HUES48 (cell line): ENCODE measurements around the gene ADARB2.
"Not testable (repeated sequence)": the region's sequence is repeated elsewhere in the genome, so short reads cannot be mapped to it uniquely, and the experiment has no call there.

Experiments
- H3K27ac ChIP-seq: one replicate; pipeline ENCODE4 v1.7.0; 2013; ENCODE audit warnings: low read depth, low read length, inconsistent platforms
- H3K27me3 ChIP-seq: 2 replicates; pipeline ENCODE4 v1.6.1; 2013; ENCODE audit warnings: mild to moderate bottlenecking, low read length; ENCODE audit not compliant: control insufficient read depth, insufficient read depth
- H3K36me3 ChIP-seq: 2 replicates; pipeline ENCODE4 v1.6.1; 2013; ENCODE audit warnings: low read length; ENCODE audit not compliant: control insufficient read depth, insufficient read depth
- H3K4me1 ChIP-seq: 2 replicates; pipeline ENCODE4 v1.6.1; 2013; ENCODE audit warnings: mild to moderate bottlenecking, low read length; ENCODE audit not compliant: control insufficient read depth, insufficient read depth
- H3K4me3 ChIP-seq: 2 replicates; pipeline ENCODE4 v1.5.1; 2013; ENCODE audit warnings: mild to moderate bottlenecking, low read depth, low read length
- H3K9ac ChIP-seq: 2 replicates; pipeline ENCODE4 v1.6.1; 2013; ENCODE audit warnings: mild to moderate bottlenecking, low read depth, low read length, moderate library complexity
- H3K9me3 ChIP-seq: 2 replicates; pipeline ENCODE4 v1.6.1; 2013; ENCODE audit warnings: low read length; ENCODE audit not compliant: control insufficient read depth, insufficient read depth

Gene ADARB2

GRCh38 chr10:1348773-1349050 lies 388.6 kb downstream of the ADARB2 start:
- no peak overlapping the region for H3K9ac ChIP-seq
- H3K9me3 ChIP-seq = no peaks in the 10 kb centered on the region
- no peaks in the 10 kb centered on the region for H3K27me3 ChIP-seq

GRCh38 chr10:1347962-1348772 lies 389.2 kb downstream of the ADARB2 start:
- no peaks in the 10 kb centered on the region for H3K9me3 ChIP-seq
- H3K27me3 ChIP-seq = no peaks in the 10 kb centered on the region
- H3K27ac ChIP-seq = no peak overlapping the region
- H3K4me3 ChIP-seq = no peak overlapping the region
- H3K9ac ChIP-seq = no peak overlapping the region
- H3K36me3 ChIP-seq = no peaks in the 10 kb centered on the region
- no peaks in the 10 kb centered on the region for H3K4me1 ChIP-seq

More at GRCh38 chr10:1348773-1349050, 388.6 kb downstream of the ADARB2 start:
- Histone ChIP-seq H3K27ac (no peak overlapping the region), H3K4me1 (no peaks in the 10 kb centered on the region), H3K36me3 (no peaks in the 10 kb centered on the region), H3K4me3 (no peak overlapping the region)

- no peak overlapping the region for H3K9ac ChIP-seq
- no peaks in the 10 kb centered on the region for H3K9me3 ChIP-seq
- H3K4me1 ChIP-seq = no peaks in the 10 kb centered on the region
- H3K4me3 ChIP-seq = no peak overlapping the region
- no peaks in the 10 kb centered on the region for H3K27me3 ChIP-seq
- H3K27ac ChIP-seq = no peak overlapping the region
- H3K36me3 ChIP-seq = no peaks in the 10 kb centered on the region
Measured at GRCh38 chr10:1347525-1347924, 389.8 kb downstream of the ADARB2 start.

GRCh38 chr10:1346201-1346600 lies 391.1 kb downstream of the ADARB2 start:
- no peaks in the 10 kb centered on the region for H3K27me3 ChIP-seq
- H3K9me3 ChIP-seq = no peaks in the 10 kb centered on the region
- H3K4me3 ChIP-seq = no peak overlapping the region
- H3K27ac ChIP-seq = no peak overlapping the region
- no peaks in the 10 kb centered on the region for H3K36me3 ChIP-seq
- H3K4me1 ChIP-seq = no peaks in the 10 kb centered on the region
- no peak overlapping the region for H3K9ac ChIP-seq

- Histone ChIP-seq H3K4me3 (no peak overlapping the region), H3K27ac (no peak overlapping the region), H3K4me1 (no peaks in the 10 kb centered on the region), H3K27me3 (no peaks in the 10 kb centered on the region), H3K9ac (no peak overlapping the region), H3K9me3 (no peaks in the 10 kb centered on the region), H3K36me3 (no peaks in the 10 kb centered on the region)
Measured at GRCh38 chr10:1345368-1345767, 392.0 kb downstream of the ADARB2 start.

GRCh38 chr10:1344846-1345245 lies 392.5 kb downstream of the ADARB2 start:
- no peak overlapping the region for H3K27ac ChIP-seq
- H3K4me3 ChIP-seq = no peak overlapping the region
- H3K4me1 ChIP-seq = no peaks in the 10 kb centered on the region
- H3K9ac ChIP-seq = no peak overlapping the region
- H3K27me3 ChIP-seq = no peaks in the 10 kb centered on the region
- H3K36me3 ChIP-seq = no peaks in the 10 kb centered on the region
- no peaks in the 10 kb centered on the region for H3K9me3 ChIP-seq

- H3K27ac ChIP-seq = no peak overlapping the region
- no peaks in the 10 kb centered on the region for H3K9me3 ChIP-seq
- no peaks in the 10 kb centered on the region for H3K4me1 ChIP-seq
- no peak overlapping the region for H3K9ac ChIP-seq
- no peak overlapping the region for H3K4me3 ChIP-seq
- no peaks in the 10 kb centered on the region for H3K36me3 ChIP-seq
- H3K27me3 ChIP-seq = no peaks in the 10 kb centered on the region
Measured at GRCh38 chr10:1344408-1344807, 392.9 kb downstream of the ADARB2 start.

GRCh38 chr10:1343176-1343575 lies 394.1 kb downstream of the ADARB2 start:
- no peak overlapping the region for H3K9ac ChIP-seq
- no peaks in the 10 kb centered on the region for H3K27me3 ChIP-seq
- H3K4me3 ChIP-seq = no peak overlapping the region
- H3K36me3 ChIP-seq = no peaks in the 10 kb centered on the region
- H3K9me3 ChIP-seq = no peaks in the 10 kb centered on the region
- no peaks in the 10 kb centered on the region for H3K4me1 ChIP-seq
- no peak overlapping the region for H3K27ac ChIP-seq

- H3K4me1 ChIP-seq, H3K9me3 ChIP-seq, H3K27ac ChIP-seq, H3K4me3 ChIP-seq, H3K36me3 ChIP-seq, H3K27me3 ChIP-seq, H3K9ac ChIP-seq: not testable (repeated sequence)
Measured at GRCh38 chr10:1341052-1341451, 396.3 kb downstream of the ADARB2 start.

GRCh38 chr10:1339396-1339795 lies 397.9 kb downstream of the ADARB2 start:
- H3K4me3 ChIP-seq = no peak overlapping the region
- peaks cover 9% of the 10 kb centered on the region for H3K4me1 ChIP-seq
- H3K27me3 ChIP-seq = no peaks in the 10 kb centered on the region
- no peaks in the 10 kb centered on the region for H3K36me3 ChIP-seq
- no peak overlapping the region for H3K9ac ChIP-seq
- no peak overlapping the region for H3K27ac ChIP-seq
- H3K9me3 ChIP-seq = no peaks in the 10 kb centered on the region

- no peaks in the 10 kb centered on the region for H3K9me3 ChIP-seq
- no peak overlapping the region for H3K9ac ChIP-seq
- no peaks in the 10 kb centered on the region for H3K27me3 ChIP-seq
- no peak overlapping the region for H3K4me3 ChIP-seq
- H3K4me1 ChIP-seq = peaks cover 9% of the 10 kb centered on the region
- no peaks in the 10 kb centered on the region for H3K36me3 ChIP-seq
- H3K27ac ChIP-seq = no peak overlapping the region
Measured at GRCh38 chr10:1335642-1336041, 401.7 kb downstream of the ADARB2 start.
